ENCODE results near the gene RPS16. TPM values are rescaled to one million over a fixed set of nuclear protein-coding genes. Genes with fewer than 3 reads are reported as not detected.

Gene RPS16
- total RNA-seq, 4 donors from 2014 or later, result 1,023 to 1,769 (median 1,110) TPM

GRCh38 chr19:39413911-39414608 lies 21.7 kb downstream of the RPS16 start:
- TF ChIP-seq EP300 (IDR thresholded peaks at IDR 0.05) (no peak), POLR2AphosphoS5 (IDR thresholded peaks at IDR 0.05) (no peak), CTCF (IDR thresholded peaks at IDR 0.05) (no peak), POLR2A (IDR thresholded peaks at IDR 0.05) (no peak)
- Histone ChIP-seq H3K4me1 (peaks cover 0 to 64% (median 24%) of the 10 kb centered on the region in 3 donors), H3K27ac (peak overlapping the region; percentile 96 to 100 (median 99)), H3K36me3 (peaks cover 0 to 31% of the 10 kb centered on the region in 2 donors), H3K27me3 (no peaks in the 10 kb centered on the region), H3K4me3 (peak overlapping the region; percentile 85 to 90), H3K9me3 (no peaks in the 10 kb centered on the region)
- 67 to 86% methylated on average over 1 of the region's 18 CpGs for WGBS, 2 donors (ENCODE audit: low coverage in 1 of 2)
- no peak for ATAC-seq

- Histone ChIP-seq H3K36me3 (peaks cover under 1 to 31% of the 10 kb centered on the region in 2 donors), H3K27me3 (no peaks in the 10 kb centered on the region), H3K27ac (peak overlapping the region; percentile 96 to 100 (median 99)), H3K9me3 (no peaks in the 10 kb centered on the region), H3K4me3 (peak overlapping the region; percentile 85 to 90), H3K4me1 (peaks cover 0 to 64% (median 24%) of the 10 kb centered on the region in 3 donors)
- ATAC-seq, result no peak
- no peak for TF ChIP-seq POLR2A (IDR thresholded peaks at IDR 0.05)
- TF ChIP-seq POLR2AphosphoS5 (IDR thresholded peaks at IDR 0.05), result peak; percentile 51
- 0 to 1% methylated on average over 10 to 22 of the region's 54 CpGs for WGBS, 2 donors (ENCODE audit: low coverage in 1 of 2)
Observed at GRCh38 chr19:39413272-39413910, 22.4 kb downstream of the RPS16 start.

- peaks cover 4 to 31% of the 10 kb centered on the region in 2 donors for H3K36me3 ChIP-seq
- WGBS, 2 donors (ENCODE audit: low coverage in 1 of 2), result 0% methylated on average over 2 to 18 of the region's 24 CpGs
- peak overlapping the region; percentile 96 to 100 (median 99) for H3K27ac ChIP-seq
- peaks cover 0 to 63% (median 24%) of the 10 kb centered on the region in 3 donors for H3K4me1 ChIP-seq
- peak in 1 of 4 experiments; percentile 1 for TF ChIP-seq CTCF (IDR thresholded peaks at IDR 0.05)
- no peak for TF ChIP-seq POLR2A (IDR thresholded peaks at IDR 0.05)
- no peaks in the 10 kb centered on the region for H3K27me3 ChIP-seq
- H3K9me3 ChIP-seq, result no peaks in the 10 kb centered on the region
- ATAC-seq, result no peak
- H3K4me3 ChIP-seq, result peak overlapping the region; percentile 85 to 90
Observed at GRCh38 chr19:39412867-39413271, 22.9 kb downstream of the RPS16 start.

GRCh38 chr19:39412100-39412866 lies 23.5 kb downstream of the RPS16 start, which contains the start of gene PLEKHG2:
Gene PLEKHG2 (plus strand): TSS chr19:39412669. CDS start chr19:39414087, 1,418 bp downstream.
- ATAC-seq, result peak; percentile 55
- Histone ChIP-seq H3K4me3 (peak within 1 kb of the TSS; percentile 85 to 90), H3K4me1 (peaks cover 0 to 57% (median 24%) of the 10 kb centered on the region in 3 donors), H3K9me3 (no peaks in the 10 kb centered on the region), H3K36me3 (peaks cover 4 to 31% of the 10 kb centered on the region in 2 donors), H3K27ac (peak within 1 kb of the TSS; percentile 99 to 100 (median 99)), H3K27me3 (no peaks in the 10 kb centered on the region)
- TF ChIP-seq EP300 (IDR thresholded peaks at IDR 0.05) (no peak), POLR2A (IDR thresholded peaks at IDR 0.05) (peak; percentile 97 to 99), CTCF (IDR thresholded peaks at IDR 0.05) (peak in 3 of 4 experiments; percentile 89 to 94 (median 93)), POLR2AphosphoS5 (IDR thresholded peaks at IDR 0.05) (peak; percentile 93)
- WGBS, 2 donors (ENCODE audit: low coverage in 1 of 2), result 0% methylated on average over 15 to 16 of the region's 60 CpGs

- Histone ChIP-seq H3K27ac (peak overlapping the region; percentile 99 to 100 (median 99)), H3K4me1 (peaks cover 0 to 52% (median 24%) of the 10 kb centered on the region in 3 donors), H3K27me3 (no peaks in the 10 kb centered on the region), H3K4me3 (peak overlapping the region; percentile 84 to 90), H3K9me3 (no peaks in the 10 kb centered on the region), H3K36me3 (peaks cover 4 to 30% of the 10 kb centered on the region in 2 donors)
- ATAC-seq, result peak; percentile 33
- peak in 3 of 4 experiments; percentile 95 to 98 (median 98) for TF ChIP-seq CTCF (IDR thresholded peaks at IDR 0.05)
- TF ChIP-seq EP300 (IDR thresholded peaks at IDR 0.05), result no peak
- peak; percentile 99 for TF ChIP-seq POLR2AphosphoS5 (IDR thresholded peaks at IDR 0.05)
- 0% methylated on average over 5 of the region's 7 CpGs for WGBS, 2 donors (ENCODE audit: low coverage in 1 of 2)
Observed at GRCh38 chr19:39411832-39412099, 24.0 kb downstream of the RPS16 start.
